ENCODE results near the gene NKD2.

- TF ChIP-seq CTCF (IDR thresholded peaks at IDR 0.05 in 2 of 3, conservative IDR thresholded peaks at IDR 0.05 in 1 of 3; ENCODE audit: borderline replicate concordance in 1 of 3, insufficient read depth in 1 of 3, low read depth in 2 of 3, low read length in 2 of 3) (no peak), POLR2AphosphoS5 (IDR thresholded peaks at IDR 0.05; ENCODE audit: low read depth, low read length) (no peak), YY1 (IDR thresholded peaks at IDR 0.05; ENCODE audit: extremely low read depth, insufficient replicate concordance, low read depth, low read length) (no peak), EGR1 (IDR thresholded peaks at IDR 0.05; ENCODE audit: low read depth) (no peak), JUND (IDR thresholded peaks at IDR 0.05) (no peak)
Measured at GRCh38 chr5:1044117-1044516, 35.5 kb downstream of the NKD2 start.

Data from HCT116 (cell line).